GM10248 (cell line): ENCODE measurements around the gene BCOR.

ENCODE experiments used
- CTCF ChIA-PET: fragments of 300-600 bp; sonication (Branson Sonifier 250); formaldehyde crosslinking; extraction: SDS; loops from one replicate; lab custom pipeline; 2021; ENCODE audit warnings: antibody characterized with exemption; lab: Yijun Ruan, JAX
- POLR2A ChIA-PET: fragments of 350-650 bp; sonication (Branson Sonifier 250); formaldehyde crosslinking; extraction: SDS; loops from one replicate; lab custom pipeline; 2020; ENCODE audit warnings: antibody characterized with exemption; lab: Yijun Ruan, JAX
- DNase-seq: peaks from one replicate; pipeline ENCODE4 v3.0.0; 2012; ENCODE audit errors: extremely low spot score
- CTCF ChIP-seq: IDR thresholded peaks from 2 replicates; pipeline ENCODE4 v1.5.1; 2012; ENCODE audit warnings: mild to moderate bottlenecking, low read depth; ENCODE audit errors: extremely low read depth, missing control alignments, control extremely low read depth

Gene BCOR

GRCh38 chrX:40103565-40104323 lies 6.0 kb upstream of the BCOR start:
- DNase-seq: no peak
- ChIA-PET CTCF (interaction anchor here (1.0 kb wide), 1 partner anchor 66 kb away, joined by 3 read pairs; no protein-coding TSS in a partner anchor), POLR2A (interaction anchor here (0.6 kb wide), 1 partner anchor 901 kb away, joined by 3 read pairs; no protein-coding TSS in a partner anchor)
- no peak for TF ChIP-seq CTCF

- TF ChIP-seq CTCF: no peak
- CTCF ChIA-PET: no interaction called here
- POLR2A ChIA-PET: interaction anchor here (0.6 kb wide), 1 partner anchor 900 kb away, joined by 3 read pairs; no protein-coding TSS in a partner anchor
- DNase-seq: no peak
Measured at GRCh38 chrX:40102393-40103381, 4.9 kb upstream of the BCOR start.

GRCh38 chrX:40101430-40101802 lies 3.7 kb upstream of the BCOR start:
- no peak for TF ChIP-seq CTCF
- no peak for DNase-seq
- ChIA-PET CTCF (no interaction called here), POLR2A (no interaction called here)

DNA sequence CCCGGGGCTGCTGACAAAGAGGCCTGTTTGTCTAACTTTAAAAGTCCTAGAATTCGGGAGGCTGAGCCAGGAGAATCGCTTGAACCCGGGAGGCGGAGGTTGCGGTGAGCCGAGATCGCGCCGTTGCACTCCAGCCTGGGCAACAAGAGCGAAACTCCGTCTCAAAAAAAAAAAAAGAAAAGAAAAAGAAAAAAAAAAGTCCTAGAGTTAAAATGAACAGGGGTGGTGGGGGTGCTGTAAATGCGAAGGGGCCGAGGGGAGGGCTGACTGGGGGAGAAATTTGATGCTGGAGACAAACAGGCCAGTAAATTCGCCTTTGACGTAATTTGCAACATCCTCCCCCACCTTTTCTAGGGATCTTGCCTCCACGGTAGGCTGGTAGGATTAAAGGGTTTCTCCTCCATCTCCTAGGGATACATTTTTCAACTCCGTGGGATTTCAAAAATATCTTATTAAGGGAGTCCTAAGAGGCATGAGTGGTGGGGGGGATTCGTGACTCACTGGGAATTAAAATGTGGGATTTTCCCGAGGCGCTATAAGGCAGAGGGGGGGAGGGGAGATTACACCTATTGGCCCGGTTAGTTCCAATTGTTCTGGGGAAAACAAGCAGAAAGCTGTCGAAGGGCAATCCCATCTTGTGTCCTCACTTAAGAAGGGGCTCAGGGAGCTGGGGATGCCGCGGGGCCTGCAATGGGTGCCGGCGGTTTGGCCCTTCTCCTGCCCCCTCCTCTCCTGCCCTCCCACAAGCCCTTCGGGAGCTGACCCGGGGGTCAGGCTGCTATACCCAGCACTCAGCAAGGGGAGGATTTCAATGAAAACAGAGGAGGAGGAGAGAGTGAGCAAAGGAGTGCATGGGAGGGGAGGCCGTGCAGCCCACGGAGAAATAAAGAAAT lies 3.0 kb upstream of the BCOR start:
- CTCF ChIA-PET: interaction anchor here (1.6 kb wide), 1 partner anchor 13 kb away, joined by 3 read pairs; no protein-coding TSS in a partner anchor
- DNase-seq: no peak
- POLR2A ChIA-PET: no interaction called here
- no peak for TF ChIP-seq CTCF

GRCh38 chrX:40100141-40100536 lies 2.4 kb upstream of the BCOR start:
- DNase-seq: no peak
- no peak for TF ChIP-seq CTCF
- ChIA-PET CTCF (interaction anchor here (1.2 to 1.6 kb wide), 2 partner anchors 13 to 69 kb away, joined by 3 to 4 read pairs; no protein-coding TSS in a partner anchor), POLR2A (no interaction called here)
